ENCODE measurements around the gene RNF34. TPM values are rescaled to one million over a fixed set of nuclear protein-coding genes. Genes with fewer than 3 reads are reported as not detected.

RNF34 gene
- total and polyA plus RNA-seq, 2 of the 8 experiments (the other 6 are each of a cell fraction or from before 2014, with no cell fraction given) = 37.9 to 57.6 TPM

DNA sequence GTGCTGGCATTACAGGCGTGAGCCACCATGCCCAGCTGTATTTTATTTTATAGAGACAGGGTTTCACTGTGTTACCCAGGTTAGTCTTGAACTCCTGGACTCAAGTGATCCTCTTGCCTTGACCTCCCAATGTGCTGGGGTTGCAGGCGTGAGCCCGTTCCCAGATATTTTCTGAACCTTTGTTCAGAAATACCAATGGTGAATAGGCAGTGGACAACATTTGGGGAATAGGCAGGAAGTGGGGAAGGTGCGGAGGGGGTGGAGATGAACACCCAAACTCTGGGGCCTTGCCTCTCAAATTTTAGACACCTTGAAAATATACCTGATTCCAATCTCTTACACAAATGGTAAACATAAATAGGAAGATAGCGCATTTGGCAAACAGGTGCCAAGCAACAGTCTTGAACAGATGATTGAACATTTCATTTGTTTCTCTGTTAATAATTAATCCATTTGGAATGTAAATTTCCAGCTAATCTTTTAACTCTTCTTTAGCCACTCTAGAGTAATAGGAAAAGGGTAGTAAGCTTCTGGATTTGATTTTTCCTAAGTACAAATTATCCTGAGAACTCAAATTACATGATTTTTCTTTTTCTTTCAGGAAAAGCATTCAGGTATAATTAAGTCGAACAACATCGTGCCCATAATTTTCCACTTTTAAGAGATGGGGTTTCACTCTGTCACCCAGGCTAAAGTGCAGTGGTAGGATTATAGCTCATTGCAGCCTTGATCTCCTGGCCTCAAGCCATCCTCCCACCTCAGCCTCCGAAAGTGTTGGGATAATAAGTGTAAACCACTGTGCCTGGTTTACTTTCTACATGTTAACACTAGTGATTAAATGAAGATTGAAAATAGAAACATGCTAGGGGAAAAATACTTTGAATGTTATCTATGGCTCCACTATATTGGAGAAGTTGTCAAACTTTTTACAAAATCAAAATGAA, 22.9 kb upstream of the RNF34 start:
- Histone ChIP-seq H3K36me3 (ENCODE audit: control insufficient read depth in 2 of 4, insufficient read depth in 4 of 4, low read length in 3 of 4) (no peaks in the 10 kb centered on the region), H3K23ac (ENCODE audit: insufficient read length) (no peak overlapping the region), H2AFZ (ENCODE audit: low read length) (no peak overlapping the region), H3K23me2 (ENCODE audit: low read depth, low read length) (no peaks in the 10 kb centered on the region), H2BK20ac (ENCODE audit: low read length) (no peak overlapping the region), H4K20me1 (replicated peaks in 1 of 2; ENCODE audit: control insufficient read depth in 1 of 2, insufficient read depth in 2 of 2, low read length in 2 of 2) (no peaks in the 10 kb centered on the region), H3K56ac (replicated peaks; ENCODE audit: insufficient read length, low read depth, low read length) (no peak overlapping the region), H3K18ac (ENCODE audit: extremely low read depth, low read length) (no peak overlapping the region), H2AK5ac (ENCODE audit: low read depth, low read length) (no peak overlapping the region), H3K79me2 (ENCODE audit: control insufficient read depth in 1 of 2, insufficient read depth in 2 of 2, low read length in 2 of 2) (no peaks in the 10 kb centered on the region), H3K79me1 (ENCODE audit: low read depth, low read length) (no peaks in the 10 kb centered on the region), H3K9me3 (ENCODE audit: insufficient read depth in 2 of 2, low read depth in 1 of 2, low read length in 1 of 2) (peaks cover 0 to 2% of the 10 kb centered on the region in 2 experiments; a peak in 1 of 4 replicates), H2BK120ac (replicated peaks; ENCODE audit: low read depth, low read length) (no peak overlapping the region), H4K5ac (ENCODE audit: insufficient read length, low read depth, low read length) (no peak overlapping the region), H3K27ac (ENCODE audit: low read depth, low read length) (no peak overlapping the region), H3K27me3 (replicated peaks in 1 of 4; ENCODE audit: control insufficient read depth in 3 of 4, extremely low read depth in 1 of 4, insufficient read depth in 3 of 4, low read length in 3 of 4) (no peaks in the 10 kb centered on the region), H2BK12ac (ENCODE audit: low read depth, low read length) (no peak overlapping the region), H2BK5ac (ENCODE audit: low read depth, low read length) (no peak overlapping the region), H3K4me3 (ENCODE audit: extremely low read depth in 1 of 4, insufficient read depth in 2 of 4, low read depth in 3 of 4, low read length in 4 of 4) (no peak overlapping the region), H3K9ac (replicated peaks in 1 of 4; ENCODE audit: extremely low read depth in 1 of 4, low read depth in 3 of 4, low read length in 3 of 4) (no peak overlapping the region), H3K4me2 (ENCODE audit: insufficient read depth in 1 of 2, low read depth in 2 of 2, low read length in 2 of 2) (no peak overlapping the region), H3K14ac (ENCODE audit: insufficient read length) (no peak overlapping the region), H2BK15ac (ENCODE audit: low read length) (no peak overlapping the region), H3K4me1 (replicated peaks in 1 of 4; ENCODE audit: control insufficient read depth in 3 of 4, insufficient read depth in 4 of 4, low read length in 3 of 4) (no peaks in the 10 kb centered on the region), H4K8ac (ENCODE audit: extremely low read depth, insufficient read depth, low read length) (no peak overlapping the region), H4K91ac (replicated peaks; ENCODE audit: insufficient read length, low read length) (no peak overlapping the region), H3K4ac (replicated peaks; ENCODE audit: insufficient read length, low read depth, low read length) (no peak overlapping the region)
- WGBS, 2 experiments (ENCODE audit: extremely low coverage in 1 of 2, insufficient coverage in 1 of 2, insufficient read length in 1 of 2, insufficient replicate concordance in 2 of 2, low coverage in 1 of 2, low lambda C conversion rate in 2 of 2, missing lambda C conversion rate in 1 of 2) = 93% methylated on average over 8 of the region's 8 CpGs; no CpG with 5 or more reads in 1 of the 2 experiments
- no peak for DNase-seq (ENCODE audit: low read depth in 1 of 2, low spot score in 2 of 2)
- POLR2A ChIA-PET (ENCODE audit: partially characterized antibody) = no interaction called here
- no peak for FAIRE-seq
- TF ChIP-seq TCF12 (IDR thresholded peaks at IDR 0.05; ENCODE audit: low read depth, low read length) (no peak), POU5F1 (IDR thresholded peaks at IDR 0.05; ENCODE audit: low read depth, low read length) (no peak), PHF8 (conservative IDR thresholded peaks at IDR 0.05; ENCODE audit: low read depth, low read length) (no peak), TEAD4 (IDR thresholded peaks at IDR 0.05; ENCODE audit: low read depth, low read length) (no peak), MAFK (IDR thresholded peaks at IDR 0.05; ENCODE audit: low read depth, low read length) (no peak), SIX5 (IDR thresholded peaks at IDR 0.05; ENCODE audit: low read depth, low read length) (no peak), NRF1 (IDR thresholded peaks at IDR 0.05; ENCODE audit: low read depth, low read length) (no peak), SIN3A (conservative IDR thresholded peaks at IDR 0.05 in 1 of 2, IDR thresholded peaks at IDR 0.05 in 1 of 2; ENCODE audit: low read depth in 1 of 2, low read length in 2 of 2) (no peak), POLR2AphosphoS5 (IDR thresholded peaks at IDR 0.05; ENCODE audit: low read depth, low read length) (no peak), EZH2 (IDR thresholded peaks at IDR 0.05; ENCODE audit: low read depth, low read length, severe bottlenecking) (no peak)
- CTCF ChIA-PET (ENCODE audit: partially characterized antibody) = interaction anchor here (2.3 kb wide), 1 partner anchor 11 kb away, joined by 6 read pairs; no protein-coding TSS in a partner anchor
